T47D (cell line): Measurements from ENCODE around the gene MEF2C.

Source experiments
- DNase-seq, 2 experiments: peaks; one replicate each; pipeline versions ENCODE4 v3.0.0 to v3.0.0-alpha.2; 2011 to 2012; ENCODE audit warnings: low read depth in 1 of 2, low spot score in 1 of 2
- JUND ChIP-seq: IDR thresholded peaks from 2 replicates; pipeline ENCODE4 v1.6.1; 2012; ENCODE audit warnings: low read depth
- in situ Hi-C: cut with HindIII; loops from 2 replicates; pipeline ENCODE4 v1.10.0; 2016; ENCODE audit warnings: low sequenced_read_pairs, low pct_unique_long_range_greater_than_20kb

The MEF2C gene

DNA sequence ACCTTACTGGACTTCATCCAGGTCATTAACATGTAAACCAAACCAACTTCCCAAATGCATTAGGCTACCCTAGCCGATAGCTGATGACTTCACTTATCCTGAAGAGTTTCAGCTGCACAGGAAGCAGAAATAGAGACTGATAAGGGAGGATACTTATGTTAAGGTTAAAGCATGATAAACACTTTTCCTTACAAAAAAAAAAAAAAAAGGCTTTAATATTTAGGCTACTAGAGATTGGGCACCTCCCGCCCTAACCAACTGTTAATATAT lies 1.6 kb upstream of the MEF2C start:
- DNase-seq, result no peak
- in situ Hi-C loops, result no loop called here
- no peak for TF ChIP-seq JUND

GRCh38 chr5:88883836-88884607 lies 1.0 kb upstream of the MEF2C start:
- in situ Hi-C loops, result no loop called here
- no peak for DNase-seq
- TF ChIP-seq JUND, result no peak

GRCh38 chr5:88882276-88883038 lies 527 bp downstream of the MEF2C start:
- in situ Hi-C loops, result no loop called here
- DNase-seq, result no peak

DNA sequence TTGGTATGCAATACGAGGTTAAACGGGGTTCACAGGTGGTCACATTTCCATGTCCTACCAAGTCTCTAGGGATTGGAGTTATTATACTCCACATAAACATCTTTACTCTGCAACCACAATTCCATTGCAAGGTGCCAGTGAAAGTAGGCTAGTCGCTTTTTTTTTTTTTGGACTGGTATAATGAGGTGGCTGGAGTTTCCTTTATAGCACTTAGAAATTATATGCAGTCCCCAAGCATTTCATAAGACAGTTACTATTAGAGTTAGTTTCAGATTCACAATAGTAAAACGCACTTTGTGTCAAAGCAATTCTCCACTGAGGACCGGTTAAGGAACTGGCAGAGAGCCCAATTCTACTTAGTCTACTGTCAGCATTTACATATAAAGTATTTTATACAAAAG lies 1.4 kb downstream of the MEF2C start:
- no peak for DNase-seq
- TF ChIP-seq JUND, result no peak

More at GRCh38 chr5:88882276-88883038, 527 bp downstream of the MEF2C start:
- TF ChIP-seq JUND, result no peak

GRCh38 chr5:88880201-88880600 lies 2.8 kb downstream of the MEF2C start:
- TF ChIP-seq JUND, result no peak
- DNase-seq, result no peak
- in situ Hi-C loops, result no loop called here

More for the DNA sequence above, 1.4 kb downstream of the MEF2C start:
- in situ Hi-C loops, result no loop called here

DNA sequence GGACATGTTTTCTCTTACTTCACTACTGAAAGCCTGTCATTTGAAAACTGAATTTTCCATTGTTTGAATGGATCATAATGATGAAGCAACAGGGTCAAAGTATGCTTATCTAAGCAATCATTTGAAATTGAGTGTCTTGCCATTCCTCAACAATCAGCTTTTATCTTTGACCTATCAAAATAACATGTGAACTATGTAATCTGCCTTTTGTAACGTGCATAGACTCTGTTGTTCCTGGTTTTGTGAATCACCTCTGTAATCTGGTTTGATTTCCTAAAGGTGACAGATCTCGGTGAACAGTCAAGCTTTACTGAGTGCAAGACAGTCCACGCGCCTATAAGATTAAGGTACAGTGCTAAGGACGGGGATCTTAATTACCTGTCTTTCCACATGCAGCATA lies 3.3 kb downstream of the MEF2C start:
- in situ Hi-C loops, result no loop called here
- DNase-seq, result no peak
- no peak for TF ChIP-seq JUND

- DNase-seq, result no peak
- TF ChIP-seq JUND, result no peak
- in situ Hi-C loops, result no loop called here
Measured at GRCh38 chr5:88878976-88879375, 4.0 kb downstream of the MEF2C start.

DNA sequence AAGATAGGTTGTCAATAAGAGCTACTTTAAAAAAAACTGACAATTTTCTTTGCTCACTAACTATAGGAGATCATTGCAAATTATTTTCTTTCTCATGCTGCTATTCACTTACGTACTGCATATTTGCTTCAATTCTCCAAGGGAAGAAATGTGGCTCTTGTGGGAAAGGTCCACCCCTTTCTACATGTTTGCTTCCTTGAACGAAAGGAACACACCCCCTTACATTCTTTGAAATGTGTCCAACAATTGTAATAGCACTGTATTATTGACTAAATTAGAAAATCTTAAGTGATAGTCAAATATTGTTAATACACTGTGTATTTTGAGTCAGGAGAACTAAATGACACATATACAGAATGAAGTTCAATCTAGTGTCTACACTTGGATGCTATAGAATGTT lies 5.2 kb downstream of the MEF2C start:
- in situ Hi-C loops, result no loop called here
- no peak for DNase-seq
- no peak for TF ChIP-seq JUND

DNA sequence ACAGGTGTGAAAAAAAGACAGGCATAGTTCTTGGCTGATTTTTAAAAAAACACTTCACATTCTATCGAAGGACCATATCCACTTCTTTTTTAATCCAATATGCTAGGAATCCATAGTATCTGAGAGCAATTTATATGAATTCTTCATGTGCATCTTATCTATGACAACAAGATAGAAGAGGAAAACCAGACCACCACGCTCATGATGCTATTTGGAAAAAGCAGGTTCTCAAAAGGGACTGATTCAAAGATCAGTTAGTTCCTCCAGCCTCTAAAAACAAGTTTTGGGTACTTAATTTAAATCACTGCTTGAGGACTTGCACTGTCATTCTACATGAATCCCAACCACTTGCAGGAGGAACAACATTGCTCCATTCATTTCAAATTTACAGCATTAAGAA lies 6.3 kb downstream of the MEF2C start:
- TF ChIP-seq JUND, result no peak
- no peak for DNase-seq
- in situ Hi-C loops, result no loop called here

GRCh38 chr5:88875341-88876234 lies 7.4 kb downstream of the MEF2C start:
- DNase-seq, result no peak
- no peak for TF ChIP-seq JUND
- in situ Hi-C loops, result no loop called here

DNA sequence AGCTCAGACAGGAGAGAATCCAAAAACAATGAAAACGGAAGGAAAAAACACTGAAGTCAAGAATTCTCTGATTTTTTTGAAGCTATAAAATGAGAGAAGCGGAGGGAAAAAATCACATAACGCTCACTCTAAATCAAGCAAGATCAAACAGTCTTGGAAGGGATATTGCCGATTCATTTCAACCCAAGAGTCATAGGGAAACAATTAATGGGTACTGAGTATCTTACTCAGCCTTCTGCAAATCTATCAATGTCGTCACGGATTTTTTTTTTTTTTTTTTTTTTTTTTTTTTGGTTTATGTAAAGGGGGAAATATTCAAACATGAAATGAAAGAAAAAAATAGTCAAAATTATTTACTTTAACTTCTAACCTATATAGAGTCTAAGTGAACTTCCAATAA lies 9.5 kb downstream of the MEF2C start:
- no peak for DNase-seq
- no peak for TF ChIP-seq JUND
- in situ Hi-C loops, result no loop called here

- TF ChIP-seq JUND, result no peak
- in situ Hi-C loops, result no loop called here
- DNase-seq, result no peak
Measured at GRCh38 chr5:88872971-88873370, 10.0 kb downstream of the MEF2C start.

DNA sequence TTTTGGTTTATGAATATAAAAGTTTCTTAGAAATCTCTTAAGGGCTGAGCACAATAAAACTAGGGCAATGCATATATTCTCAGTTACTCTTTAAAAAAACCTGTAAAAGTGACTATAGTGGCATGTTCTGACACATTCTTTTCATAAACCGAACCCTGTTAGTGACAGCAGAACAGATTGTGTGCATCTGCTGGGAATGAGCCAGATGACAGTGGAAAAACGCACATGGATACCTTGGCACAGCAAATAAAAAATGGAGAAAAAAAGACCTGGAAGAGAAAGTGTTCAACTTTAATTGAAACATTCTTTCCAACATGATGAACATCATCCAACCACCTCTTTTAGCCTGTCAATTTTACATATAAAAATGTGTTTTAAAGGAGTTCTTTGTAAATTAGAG lies 12.7 kb downstream of the MEF2C start:
- no peak for DNase-seq
- TF ChIP-seq JUND, result no peak
- in situ Hi-C loops, result no loop called here
